Measurements from ENCODE around the gene ECI1. TPM values are rescaled to one million over a fixed set of nuclear protein-coding genes. Genes with fewer than 3 reads are reported as not detected.

ECI1 gene
- total and polyA plus RNA-seq, 2 of the 13 experiments (the other 11 are each of a cell fraction or from before 2014, with no cell fraction given) = 82.0 to 102 TPM

DNA sequence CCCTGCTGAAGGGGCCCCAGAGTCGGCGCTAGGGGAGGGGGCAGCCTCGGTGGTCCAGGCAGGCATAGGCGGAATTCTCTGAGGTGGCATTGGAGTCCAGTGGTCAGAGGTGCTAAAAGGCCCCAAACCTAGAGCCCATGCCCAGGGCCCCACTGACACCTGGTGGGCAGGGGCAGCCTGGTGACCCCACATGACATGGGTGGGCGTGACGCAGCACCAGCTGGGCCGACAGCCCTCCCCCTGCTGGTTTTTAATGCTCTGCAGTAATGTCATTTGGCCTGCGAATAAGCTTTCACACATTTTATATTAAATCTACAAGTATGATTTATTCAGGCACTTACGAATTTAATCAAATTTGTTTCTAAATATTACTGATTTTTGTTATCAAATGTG, 18.7 kb upstream of the ECI1 start:
- intact Hi-C loops (cut with micrococcal nuclease; ENCODE audit: unreplicated experiment) = no loop called here
- Histone ChIP-seq H3K9me3 (ENCODE audit: low read length) (no peaks in the 10 kb centered on the region), H3K79me2 (ENCODE audit: insufficient read depth, low read length) (peaks cover 32% of the 10 kb centered on the region), H3K4me3 (replicated peaks in 1 of 3; ENCODE audit: insufficient read depth in 1 of 3, low read depth in 2 of 3, low read length in 3 of 3) (no peak overlapping the region; a peak in 1 of 6 replicates), H2AFZ (ENCODE audit: low read length) (no peak overlapping the region), H3K9ac (ENCODE audit: insufficient read depth, low read depth, low read length) (no peak overlapping the region), H3K4me2 (ENCODE audit: low read depth, low read length) (no peak overlapping the region), H3K27ac (ENCODE audit: extremely low read length, insufficient read depth, low read length) (no peak overlapping the region), H3K4me1 (ENCODE audit: insufficient read depth, low read length) (peaks cover 29% of the 10 kb centered on the region), H3K27me3 (ENCODE audit: control insufficient read depth in 1 of 2, insufficient read depth in 2 of 2, low read length in 2 of 2) (no peaks in the 10 kb centered on the region), H3K36me3 (replicated peaks in 1 of 2; ENCODE audit: control insufficient read depth in 1 of 2, insufficient read depth in 2 of 2, low read length in 2 of 2) (peaks cover 0 to 2% of the 10 kb centered on the region in 2 experiments; a peak in 1 of 5 replicates), H4K20me1 (ENCODE audit: insufficient read depth, low read length) (peaks cover 22% of the 10 kb centered on the region)
- no TSS peak for BruUV-seq (replicated peaks)
- POLR2A ChIA-PET = interaction anchor here (0.9 to 2.8 kb wide), 2 partner anchors 18 to 55 kb away, joined by 3 to 33 read pairs; partner anchors contain the start of genes ECI1 and PGP
- CTCF ChIA-PET (ENCODE audit: low intra/inter-chr PET ratio, low total read pairs) = no interaction called here
- in situ Hi-C loops (cut with HindIII; ENCODE audit: extremely low pct_ligation_motif_present, low pct_unique_long_range_greater_than_20kb) = no loop called here
- FAIRE-seq = no peak
- ATAC-seq = no peak
- DNase-seq (ENCODE audit: low spot score) = no peak
- 91% methylated on average over 6 of the region's 9 CpGs for WGBS (ENCODE audit: low lambda C conversion rate)
- TF ChIP-seq RARA (CRISPR knock-in tag; IDR thresholded peaks at IDR 0.05) (no peak), NR2F6 (IDR thresholded peaks at IDR 0.05) (no peak), NR2F6 (CRISPR knock-in tag; IDR thresholded peaks at IDR 0.05) (no peak), ZKSCAN5 (CRISPR knock-in tag; IDR thresholded peaks at IDR 0.05) (no peak), ZNF281 (CRISPR knock-in tag; IDR thresholded peaks at IDR 0.05; ENCODE audit: borderline replicate concordance) (no peak), RXRA (CRISPR knock-in tag; IDR thresholded peaks at IDR 0.05) (no peak), ZFP37 (CRISPR knock-in tag; IDR thresholded peaks at IDR 0.05; ENCODE audit: borderline replicate concordance) (no peak), EP300 (IDR thresholded peaks at IDR 0.05; ENCODE audit: low read depth in 2 of 2, low read length in 2 of 2) (no peak), EP300 (CRISPR knock-in tag; IDR thresholded peaks at IDR 0.05; ENCODE audit: borderline replicate concordance) (no peak), KDM5A (IDR thresholded peaks at IDR 0.05; ENCODE audit: borderline replicate concordance, low read length) (no peak), TAF15 (IDR thresholded peaks at IDR 0.05; ENCODE audit: low read depth, low read length, poor library complexity, severe bottlenecking) (no peak), TAF1 (CRISPR knock-in tag; IDR thresholded peaks at IDR 0.05) (no peak), ZNF749 (CRISPR knock-in tag; IDR thresholded peaks at IDR 0.05; ENCODE audit: borderline replicate concordance) (no peak), ZNF816 (CRISPR knock-in tag; IDR thresholded peaks at IDR 0.05; ENCODE audit: borderline replicate concordance) (no peak), MAZ (IDR thresholded peaks at IDR 0.05; ENCODE audit: borderline replicate concordance, low read depth, low read length) (no peak), MAZ (CRISPR knock-in tag; IDR thresholded peaks at IDR 0.05; ENCODE audit: low read depth) (no peak), DPF2 (CRISPR knock-in tag; IDR thresholded peaks at IDR 0.05; ENCODE audit: borderline replicate concordance, low read depth) (no peak), YEATS2 (CRISPR knock-in tag; IDR thresholded peaks at IDR 0.05; ENCODE audit: borderline replicate concordance) (no peak), ARNT2 (CRISPR knock-in tag; IDR thresholded peaks at IDR 0.05; ENCODE audit: low read depth) (no peak)

All from HepG2 (cell line).